HuH-7 (cell line): ENCODE measurements around the gene CDKL5.
A peak's percentile ranks its signal among the peaks of the same experiment; 100 is the strongest.

Source experiments
- DNase-seq: peaks from one replicate; pipeline ENCODE4 v3.0.0; 2011; ENCODE audit warnings: low spot score

The CDKL5 gene

DNA sequence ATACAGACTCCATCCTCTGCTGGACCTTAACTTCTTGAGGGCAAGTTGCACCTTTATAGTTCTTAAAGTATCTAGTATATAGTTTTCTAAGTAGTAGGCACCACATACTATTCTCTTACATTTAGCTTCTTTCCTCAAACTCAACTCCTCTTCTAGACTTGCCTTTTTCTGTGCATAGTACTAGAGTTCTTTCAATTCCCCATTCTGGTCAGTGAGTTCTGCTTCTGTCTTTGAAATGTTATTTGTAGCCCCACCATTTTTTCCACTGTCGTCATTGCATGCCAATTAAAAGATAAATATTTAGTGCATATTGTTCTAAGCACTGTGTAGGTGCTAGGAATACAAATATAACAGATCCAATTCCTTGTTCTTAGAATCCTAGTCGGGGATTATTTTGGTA is 31.6 kb downstream of the CDKL5 start:
- no peak for DNase-seq

DNA sequence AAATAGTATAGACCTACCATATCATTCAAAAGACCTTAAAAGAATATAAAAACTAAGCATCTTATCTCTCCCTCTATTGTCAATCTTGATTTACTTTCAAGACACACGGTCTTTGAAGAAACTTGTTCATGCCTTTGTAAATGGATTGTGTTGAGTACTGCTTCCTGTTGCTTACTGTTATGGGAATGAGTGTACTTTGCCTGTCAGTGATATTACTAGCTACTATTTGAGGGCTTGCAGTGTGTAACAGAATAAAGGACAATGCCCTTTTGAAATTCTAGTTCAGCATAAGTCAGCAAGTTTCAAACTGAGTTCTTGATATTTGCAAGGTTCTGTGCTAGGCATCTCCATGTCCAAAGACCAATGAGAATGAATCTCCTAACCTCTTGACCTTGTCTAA is 36.0 kb downstream of the CDKL5 start:
- DNase-seq = no peak

GRCh38 chrX:18464499-18464898 is 39.1 kb downstream of the CDKL5 start:
- DNase-seq = no peak

- DNase-seq = no peak
These were observed 39.6 kb downstream of the CDKL5 start for GRCh38 chrX:18465051-18465450.

DNA sequence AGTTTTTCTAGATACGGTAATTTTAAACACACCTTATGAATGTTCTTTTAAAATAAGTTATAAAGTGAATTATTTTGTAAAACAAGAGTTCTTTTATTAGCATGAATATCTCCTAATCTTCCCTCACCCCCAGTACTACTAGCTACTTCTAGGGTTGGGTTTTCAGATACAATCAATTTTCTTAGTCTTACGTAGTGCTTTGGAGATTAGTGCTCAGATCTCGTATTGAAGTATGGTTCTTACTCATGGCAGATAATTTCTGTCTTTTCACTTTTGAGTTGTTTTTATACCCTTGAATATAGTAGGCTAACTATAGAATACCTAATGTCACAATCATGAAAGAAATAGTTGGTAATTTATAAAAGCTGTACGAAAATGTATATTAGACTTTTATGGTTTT is 43.2 kb downstream of the CDKL5 start:
- no peak for DNase-seq

GRCh38 chrX:18471296-18471695 is 45.9 kb downstream of the CDKL5 start:
- no peak for DNase-seq

DNA sequence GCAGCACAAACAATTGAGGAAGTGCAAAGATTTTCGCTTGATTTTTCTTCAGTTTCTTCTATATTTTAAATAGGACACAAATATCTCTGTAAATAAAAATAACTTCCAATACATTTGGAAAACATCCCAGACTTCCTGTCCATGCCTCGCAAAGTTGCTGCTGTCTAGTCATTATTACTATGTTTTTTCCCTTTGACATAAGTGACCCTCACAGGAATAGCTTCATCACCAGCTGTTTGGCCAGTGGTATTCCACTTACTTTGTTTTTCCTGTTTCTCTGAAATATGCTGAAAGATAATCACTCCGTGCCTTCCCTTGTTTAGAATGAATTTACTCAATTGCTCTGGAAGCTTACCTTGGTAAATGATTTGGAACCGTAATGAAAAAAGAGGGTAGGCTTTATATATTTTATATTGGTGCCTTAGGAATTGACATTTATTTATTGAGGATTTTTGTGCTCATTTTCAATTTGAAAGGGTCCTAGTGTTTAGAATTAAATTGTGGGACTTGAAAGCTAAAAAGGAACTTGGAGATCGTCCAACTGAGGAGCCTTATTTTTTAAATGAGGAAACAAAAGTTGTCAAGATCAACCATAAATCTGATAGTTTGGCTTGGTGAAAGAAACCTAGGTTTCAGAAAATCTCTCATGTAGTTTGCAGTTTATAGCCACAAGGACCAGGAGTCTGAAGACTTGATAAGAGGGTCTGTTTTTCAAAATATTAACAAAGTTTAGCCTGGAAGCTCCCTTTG is 65.6 kb downstream of the CDKL5 start:
- DNase-seq = no peak

DNA sequence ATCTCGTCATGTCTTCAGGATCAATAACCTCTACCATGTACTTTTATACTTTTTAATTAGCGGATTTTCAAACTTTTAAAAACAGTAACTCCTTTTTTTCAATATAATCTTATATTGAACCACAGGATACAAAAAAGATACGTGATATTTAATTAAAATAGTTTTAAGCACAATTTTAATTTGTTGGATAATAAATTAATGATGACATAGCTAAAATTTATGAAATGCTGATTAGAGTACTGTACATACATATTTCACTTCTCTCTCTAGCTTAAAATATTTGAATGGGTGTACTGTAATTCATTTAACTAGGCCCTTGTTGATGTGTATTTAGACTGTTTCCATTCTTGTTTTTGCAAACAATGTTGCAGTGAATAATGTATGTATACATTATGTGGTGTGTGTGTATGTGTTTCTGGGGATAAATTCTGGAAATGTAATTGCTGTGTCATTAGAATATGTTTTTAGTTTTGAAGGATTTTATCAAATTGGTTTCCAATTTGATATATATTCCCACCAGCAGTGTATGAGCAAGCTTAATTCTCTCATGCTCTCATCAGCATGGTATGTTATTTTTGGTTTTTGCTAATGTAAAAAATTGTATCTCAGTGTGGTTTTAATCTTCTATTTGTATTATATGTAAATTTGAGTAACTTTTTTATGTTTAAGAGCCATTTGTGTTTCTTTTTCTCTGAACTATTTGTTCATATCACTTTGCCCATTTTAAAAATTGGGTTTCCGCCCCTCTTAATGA is 66.4 kb downstream of the CDKL5 start:
- DNase-seq = no peak

GRCh38 chrX:18534949-18535348 is 109.5 kb downstream of the CDKL5 start:
- DNase-seq = no peak

DNA sequence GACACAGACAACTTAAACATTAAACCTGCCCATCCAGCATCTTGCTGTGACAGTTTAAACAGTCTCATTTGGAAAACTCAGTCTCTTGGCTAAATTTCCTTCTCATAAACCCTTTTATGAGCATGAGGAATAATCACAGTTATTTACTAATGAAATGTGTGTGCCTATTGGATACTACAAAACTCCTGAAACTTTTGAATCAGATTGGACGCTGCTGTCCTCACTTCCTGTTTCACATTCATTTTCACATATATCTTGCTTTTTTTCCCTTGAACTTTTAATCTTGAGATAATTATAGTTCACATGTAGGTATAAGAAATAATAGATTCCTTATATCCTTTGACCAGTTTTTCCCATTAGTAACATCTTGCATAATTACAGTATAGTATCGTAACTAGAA is 111.7 kb downstream of the CDKL5 start:
- DNase-seq = no peak

DNA sequence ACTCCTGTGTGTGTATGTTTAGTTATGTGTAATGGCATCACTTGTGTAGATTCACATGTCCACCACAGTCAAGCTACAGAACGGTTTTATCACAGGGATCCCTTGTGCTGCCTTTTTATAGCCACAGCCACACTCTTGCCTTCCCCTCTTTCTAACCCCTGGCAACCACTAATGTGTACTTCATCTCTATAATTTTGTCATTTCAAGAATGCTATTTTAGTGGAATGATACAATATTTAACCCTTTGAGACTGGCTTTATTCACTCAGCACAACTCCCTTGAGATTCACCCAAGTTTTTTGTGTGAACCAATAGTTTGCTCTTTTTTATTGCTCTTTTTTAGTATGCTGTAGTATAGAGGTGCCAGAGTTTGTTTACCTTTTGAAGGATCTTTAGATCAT is 112.1 kb downstream of the CDKL5 start:
- no peak for DNase-seq

GRCh38 chrX:18542131-18542530 is 116.7 kb downstream of the CDKL5 start:
- DNase-seq = no peak

- no peak for DNase-seq
These were observed 117.5 kb downstream of the CDKL5 start for GRCh38 chrX:18542905-18543304.

DNA sequence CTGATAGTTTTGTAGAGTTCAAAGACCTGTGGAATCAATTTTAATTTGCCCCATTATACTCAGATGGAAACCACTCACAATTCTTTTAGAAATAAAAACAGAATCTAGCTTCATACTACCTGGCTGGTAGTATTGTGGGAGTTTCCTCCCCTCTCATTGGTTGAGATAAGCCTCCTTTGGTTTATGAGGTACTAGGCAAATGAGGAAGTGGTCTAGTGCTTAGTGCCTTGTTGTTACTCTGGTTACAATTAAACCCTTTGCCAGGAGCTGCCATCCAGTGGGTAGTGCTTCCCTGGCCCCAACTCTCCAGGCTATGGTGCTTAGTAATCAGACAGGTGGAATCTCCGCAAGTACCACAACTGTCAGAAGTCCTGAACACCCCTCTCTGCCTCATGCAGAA is 118.3 kb downstream of the CDKL5 start:
- no peak for DNase-seq

- DNase-seq = peak; percentile 4
These were observed 120.4 kb downstream of the CDKL5 start for GRCh38 chrX:18545771-18546170.

GRCh38 chrX:18548996-18549395 is 123.6 kb downstream of the CDKL5 start:
- no peak for DNase-seq

- DNase-seq = no peak
These were observed 124.2 kb downstream of the CDKL5 start for GRCh38 chrX:18549643-18550042.

DNA sequence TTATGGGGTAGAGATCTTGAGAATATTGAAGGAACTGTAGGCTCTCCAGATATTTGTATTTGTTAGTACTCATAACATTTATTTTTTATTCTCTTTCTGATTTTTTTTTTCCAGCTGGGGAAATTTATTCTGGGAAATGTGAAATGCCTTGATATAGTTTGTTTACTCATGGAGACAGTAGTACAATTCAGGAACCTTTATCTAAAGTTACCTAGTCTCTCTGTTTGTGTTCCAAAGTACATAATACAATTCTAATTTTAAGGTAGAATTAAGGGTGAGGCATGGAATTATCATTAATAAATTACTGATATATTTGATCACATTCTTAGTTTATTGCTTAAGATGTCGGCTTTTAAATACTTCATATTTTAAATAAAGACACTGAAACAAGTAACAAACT is 132.5 kb downstream of the CDKL5 start:
- no peak for DNase-seq

DNA sequence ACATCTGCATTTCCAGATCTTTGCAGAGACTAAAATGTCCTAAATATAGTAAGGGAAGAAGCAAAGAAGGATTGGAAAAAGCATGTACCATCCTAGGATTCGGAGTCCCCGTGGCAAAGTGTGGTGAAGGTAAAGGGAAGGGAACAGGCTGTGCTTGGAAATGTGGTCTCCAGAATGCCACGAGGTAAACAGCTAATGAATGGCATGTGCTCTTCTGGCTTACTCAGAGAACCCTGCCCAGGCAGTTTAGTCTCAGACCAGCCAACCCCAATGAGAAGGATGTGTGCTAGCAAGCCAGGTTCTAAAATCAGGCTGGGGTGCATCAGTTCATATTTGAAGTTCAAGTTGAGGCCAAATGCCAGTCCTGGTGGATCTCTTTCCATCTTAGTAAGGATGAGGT is 133.4 kb downstream of the CDKL5 start:
- DNase-seq = no peak

DNA sequence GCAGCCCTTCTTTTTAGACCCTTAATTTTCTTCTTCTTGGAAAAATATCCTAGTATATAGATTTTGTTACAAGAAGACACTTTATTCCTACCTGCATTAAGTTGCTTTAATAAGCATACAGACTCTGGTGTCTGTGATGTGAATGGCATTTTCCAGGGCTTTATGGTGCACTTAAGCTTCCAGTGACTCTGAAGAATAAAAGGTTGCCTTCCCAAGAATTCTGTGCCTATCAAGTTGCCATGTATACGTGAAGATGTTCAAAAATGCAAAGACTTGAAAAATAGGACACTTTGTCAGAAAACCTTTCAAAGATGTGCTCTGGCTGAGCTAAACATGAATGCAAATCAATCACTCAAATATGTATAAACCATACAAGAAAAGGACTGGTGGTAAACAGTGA is 135.6 kb downstream of the CDKL5 start:
- DNase-seq = no peak

GRCh38 chrX:18565727-18566126 is 140.3 kb downstream of the CDKL5 start:
- no peak for DNase-seq

DNA sequence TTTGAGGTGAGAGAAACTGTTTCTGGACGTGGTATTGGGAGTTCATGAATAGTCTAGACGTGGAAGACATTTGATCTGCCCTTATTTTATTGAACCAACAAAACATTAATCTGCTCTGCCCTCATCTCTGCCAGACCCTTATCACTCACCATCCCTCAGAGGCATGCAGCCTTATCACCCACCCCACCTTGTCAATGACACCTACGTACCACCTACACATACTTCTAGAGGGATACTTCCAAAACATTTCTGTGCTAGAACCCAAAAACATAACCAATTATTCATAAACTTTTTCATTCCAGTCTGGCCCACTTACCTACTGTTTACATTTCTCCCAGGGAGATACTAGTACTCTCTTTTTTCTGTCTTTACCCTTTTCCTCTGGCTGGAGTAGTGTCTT is 141.3 kb downstream of the CDKL5 start:
- DNase-seq = no peak

GRCh38 chrX:18573556-18573955 is 148.1 kb downstream of the CDKL5 start:
- no peak for DNase-seq

- DNase-seq = no peak
These were observed 149.2 kb downstream of the CDKL5 start for GRCh38 chrX:18574591-18574990.
